WTC11 (cell line): ENCODE measurements around the gene SLC25A22. TPM values are rescaled to one million over a fixed set of nuclear protein-coding genes. Genes with fewer than 3 reads are reported as not detected.

Source experiments
- ATAC-seq: fragments of 200-7000 bp; cut with Tn5 transposase; 2 replicates; pipeline ENCODE4 v1.10.0; 2021; ENCODE audit warnings: mild to moderate bottlenecking, moderate library complexity
- CTCF ChIA-PET: fragments of 300-600 bp; sonication (Branson Sonifier 250); formaldehyde crosslinking; loops from one replicate; lab custom pipeline; 2021; ENCODE audit warnings: antibody characterized with exemption; lab: Charles Lee
- POLR2A ChIA-PET: fragments of 350-600 bp; sonication (Branson Sonifier 250); formaldehyde crosslinking; loops from one replicate; lab custom pipeline; 2021; ENCODE audit warnings: antibody characterized with exemption; lab: Charles Lee
- DNase-seq: peaks from one replicate; pipeline ENCODE4 v3.0.0; 2021; ENCODE audit warnings: low spot score
- H3K27ac Mint-ChIP-seq: 2 replicates; pipeline ENCODE4 v1.8.0; 2021; ENCODE audit warnings: mixed read lengths
- H3K27me3 Mint-ChIP-seq: 2 replicates; pipeline ENCODE4 v1.8.0; 2021; ENCODE audit warnings: low read depth, mild to moderate bottlenecking, moderate library complexity, mixed read lengths
- H3K36me3 Mint-ChIP-seq: 2 replicates; pipeline ENCODE4 v1.8.0; 2021; ENCODE audit warnings: mixed read lengths
- H3K4me1 Mint-ChIP-seq: 2 replicates; pipeline ENCODE4 v1.8.0; 2022; ENCODE audit warnings: mixed read lengths
- H3K4me3 Mint-ChIP-seq: 2 replicates; pipeline ENCODE4 v1.8.0; 2021; ENCODE audit warnings: mild to moderate bottlenecking, moderate library complexity, mixed read lengths
- H3K9me3 Mint-ChIP-seq: 2 replicates; pipeline ENCODE4 v1.8.0; 2021; ENCODE audit warnings: mixed read lengths
- ETV6 ChIP-seq: sonication (generic); formaldehyde crosslinking; IDR thresholded peaks from 2 replicates; pipeline ENCODE4 v1.8.1; 2022; ENCODE audit warnings: mild to moderate bottlenecking, missing genetic modification reagents
- FOXK1 ChIP-seq: sonication (generic); formaldehyde crosslinking; IDR thresholded peaks from 2 replicates; pipeline ENCODE4 v1.8.0; 2022; ENCODE audit warnings: mild to moderate bottlenecking, moderate library complexity, missing genetic modification reagents
- MYBL2 ChIP-seq: sonication (generic); formaldehyde crosslinking; IDR thresholded peaks from 2 replicates; pipeline ENCODE4 v1.8.1; 2023; ENCODE audit warnings: mild to moderate bottlenecking, moderate library complexity, missing genetic modification reagents
- NFATC4 ChIP-seq: fragments of 250-450 bp; sonication (Bioruptor Pico); IDR thresholded peaks from 2 replicates; pipeline ENCODE4 v1.9.0; 2021; ENCODE audit warnings: mild to moderate bottlenecking
- NFE2L1 ChIP-seq: sonication (generic); formaldehyde crosslinking; IDR thresholded peaks from 2 replicates; pipeline ENCODE4 v1.8.1; 2023; ENCODE audit warnings: missing genetic modification reagents
- PRRX2 ChIP-seq: fragments of 250-450 bp; sonication (Bioruptor Pico); IDR thresholded peaks from 2 replicates; pipeline ENCODE4 v1.8.0; 2021; ENCODE audit warnings: mild to moderate bottlenecking
- RELA ChIP-seq: sonication (generic); formaldehyde crosslinking; IDR thresholded peaks from 2 replicates; pipeline ENCODE4 v1.8.1; 2022; ENCODE audit warnings: missing genetic modification reagents, mild to moderate bottlenecking, borderline replicate concordance
- SMAD3 ChIP-seq: sonication (generic); formaldehyde crosslinking; IDR thresholded peaks from 2 replicates; pipeline ENCODE4 v1.8.0; 2022; ENCODE audit warnings: missing genetic modification reagents, mild to moderate bottlenecking, borderline replicate concordance
- ZNF232 ChIP-seq: sonication (generic); formaldehyde crosslinking; IDR thresholded peaks from 2 replicates; pipeline ENCODE4 v1.8.0; 2022; ENCODE audit warnings: mild to moderate bottlenecking, missing genetic modification reagents
- ZNF423 ChIP-seq: fragments of 250-450 bp; sonication (Bioruptor Pico); IDR thresholded peaks from 2 replicates; pipeline ENCODE4 v2.1.2; 2022; ENCODE audit warnings: mild to moderate bottlenecking, moderate library complexity
- total RNA-seq: library from RNA; stranded (reverse); gene quantifications from 3 replicates; pipeline ENCODE4 v1.2.3, GENCODE V29; 2021
- TF ChIP-seq, protein P1 (sequence below): sonication (generic); formaldehyde crosslinking; IDR thresholded peaks from 2 replicates; pipeline ENCODE4 v1.8.0; 2022; ENCODE audit warnings: mild to moderate bottlenecking, missing genetic modification reagents
- TF ChIP-seq, protein P2 (sequence below): sonication (generic); formaldehyde crosslinking; IDR thresholded peaks from 2 replicates; pipeline ENCODE4 v1.8.1; 2022; ENCODE audit warnings: mild to moderate bottlenecking, moderate library complexity, missing genetic modification reagents
- TF ChIP-seq, protein P3 (sequence below): sonication (generic); formaldehyde crosslinking; IDR thresholded peaks from 2 replicates; pipeline ENCODE4 v1.8.1; 2023; ENCODE audit warnings: mild to moderate bottlenecking, moderate library complexity, missing genetic modification reagents
- TF ChIP-seq, protein P4 (sequence below): sonication (generic); formaldehyde crosslinking; conservative IDR thresholded peaks from 2 replicates; pipeline ENCODE4 v1.8.1; 2022; ENCODE audit warnings: mild to moderate bottlenecking, missing genetic modification reagents
- TF ChIP-seq, protein P5 (sequence below): sonication (generic); formaldehyde crosslinking; IDR thresholded peaks from 2 replicates; pipeline ENCODE4 v1.8.0; 2023; ENCODE audit warnings: missing genetic modification reagents, mild to moderate bottlenecking, borderline replicate concordance
- TF ChIP-seq, protein P6 (sequence below): sonication (generic); formaldehyde crosslinking; IDR thresholded peaks from 2 replicates; pipeline ENCODE4 v1.8.1; 2022; ENCODE audit warnings: low read depth, mild to moderate bottlenecking, moderate library complexity, missing genetic modification reagents, borderline replicate concordance
- TF ChIP-seq, protein P7 (sequence below): sonication (generic); formaldehyde crosslinking; IDR thresholded peaks from 2 replicates; pipeline ENCODE4 v1.8.1; 2023; ENCODE audit warnings: mild to moderate bottlenecking, missing genetic modification reagents
- TF ChIP-seq, protein P8 (sequence below): fragments of 250-450 bp; sonication (Bioruptor Pico); IDR thresholded peaks from 2 replicates; pipeline ENCODE4 v2.1.2; 2022; ENCODE audit warnings: mild to moderate bottlenecking, moderate library complexity

The SLC25A22 gene
- total RNA-seq, 1 experiment from 2014 or later, result 44.8 TPM

DNA sequence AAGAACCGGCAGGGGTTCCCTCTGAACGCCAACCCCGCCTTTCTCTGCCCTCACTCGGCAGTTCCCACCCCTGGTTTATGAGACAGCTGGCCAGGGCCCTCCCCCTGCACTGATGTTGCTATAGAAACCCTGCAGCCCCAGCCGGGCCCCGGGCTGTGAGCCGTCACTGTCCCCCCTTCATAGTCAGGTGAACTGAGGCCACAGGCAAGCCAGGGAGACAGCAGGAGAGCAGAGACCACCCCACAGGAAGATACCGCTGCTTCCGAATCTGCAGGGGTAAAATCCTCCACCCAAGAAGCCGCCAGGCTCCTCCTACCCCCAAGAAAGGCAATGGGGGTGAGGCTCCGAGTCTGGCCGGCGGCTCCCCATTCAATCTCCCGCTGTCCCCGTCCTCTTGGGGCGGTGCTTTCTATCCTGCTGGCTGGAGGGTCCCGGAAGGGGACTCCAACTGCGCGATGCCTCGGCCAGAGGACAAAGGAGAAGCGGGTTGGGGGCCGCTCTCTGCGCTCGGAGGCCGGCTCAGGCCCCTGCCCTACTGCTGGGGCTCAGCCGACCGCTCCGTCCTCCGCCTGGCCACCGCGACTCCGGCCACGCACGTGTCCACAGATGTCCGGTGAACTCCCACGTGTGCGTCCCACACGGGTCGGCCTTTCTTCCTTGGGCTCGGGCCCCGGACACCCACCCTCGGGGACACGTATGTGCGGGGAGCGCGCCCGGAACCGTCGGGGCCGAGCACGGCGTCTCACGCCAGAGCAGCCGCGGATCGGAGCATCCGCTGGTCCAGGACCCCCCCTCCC is 587 bp downstream of the SLC25A22 start:
- ATAC-seq, result peak; percentile 32
- no peaks in the 10 kb centered on the region for H3K27me3 Mint-ChIP-seq
- no peaks in the 10 kb centered on the region for H3K9me3 Mint-ChIP-seq
- peaks cover 13% of the 10 kb centered on the region for H3K4me1 Mint-ChIP-seq
- H3K36me3 Mint-ChIP-seq, result no peaks in the 10 kb centered on the region
- POLR2A ChIA-PET, result interaction anchor here (1.3 to 1.7 kb wide), 3 partner anchors 12 to 21 kb away, joined by 3 to 8 read pairs (median 4); partner anchors contain the start of genes GATD1 and RPLP2
- peak overlapping the region; percentile 76 for H3K4me3 Mint-ChIP-seq
- H3K27ac Mint-ChIP-seq, result no peak overlapping the region
- TF ChIP-seq ETV6 (0 out of 2 replicates have a peak, but pooled peaks have one; percentile 12), NFE2L1 (CRISPR knock-in tag) (no peak), FOXK1 (CRISPR knock-in tag) (peak; percentile 44; the same call in 1 of the 2 replicates), ZNF232 (CRISPR knock-in tag) (no peak), ZNF423 (peak; percentile 60; the same call in 1 of the 2 replicates), MYBL2 (CRISPR knock-in tag) (0 out of 2 replicates have a peak, but pooled peaks have one; percentile 83), NFATC4 (no peak), RELA (0 out of 2 replicates have a peak, but pooled peaks have one; percentile 20), SMAD3 (0 out of 2 replicates have a peak, but pooled peaks have one; percentile 33)
- TF ChIP-seq, protein P1, sequence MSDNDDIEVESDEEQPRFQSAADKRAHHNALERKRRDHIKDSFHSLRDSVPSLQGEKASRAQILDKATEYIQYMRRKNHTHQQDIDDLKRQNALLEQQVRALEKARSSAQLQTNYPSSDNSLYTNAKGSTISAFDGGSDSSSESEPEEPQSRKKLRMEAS (CRISPR knock-in tag), result peak; percentile 59; the same call in 1 of the 2 replicates
- TF ChIP-seq, protein P2, sequence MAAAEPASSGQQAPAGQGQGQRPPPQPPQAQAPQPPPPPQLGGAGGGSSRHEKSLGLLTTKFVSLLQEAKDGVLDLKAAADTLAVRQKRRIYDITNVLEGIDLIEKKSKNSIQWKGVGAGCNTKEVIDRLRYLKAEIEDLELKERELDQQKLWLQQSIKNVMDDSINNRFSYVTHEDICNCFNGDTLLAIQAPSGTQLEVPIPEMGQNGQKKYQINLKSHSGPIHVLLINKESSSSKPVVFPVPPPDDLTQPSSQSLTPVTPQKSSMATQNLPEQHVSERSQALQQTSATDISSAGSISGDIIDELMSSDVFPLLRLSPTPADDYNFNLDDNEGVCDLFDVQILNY (CRISPR knock-in tag), result 0 out of 2 replicates have a peak, but pooled peaks have one; percentile 21
- TF ChIP-seq, protein P3, sequence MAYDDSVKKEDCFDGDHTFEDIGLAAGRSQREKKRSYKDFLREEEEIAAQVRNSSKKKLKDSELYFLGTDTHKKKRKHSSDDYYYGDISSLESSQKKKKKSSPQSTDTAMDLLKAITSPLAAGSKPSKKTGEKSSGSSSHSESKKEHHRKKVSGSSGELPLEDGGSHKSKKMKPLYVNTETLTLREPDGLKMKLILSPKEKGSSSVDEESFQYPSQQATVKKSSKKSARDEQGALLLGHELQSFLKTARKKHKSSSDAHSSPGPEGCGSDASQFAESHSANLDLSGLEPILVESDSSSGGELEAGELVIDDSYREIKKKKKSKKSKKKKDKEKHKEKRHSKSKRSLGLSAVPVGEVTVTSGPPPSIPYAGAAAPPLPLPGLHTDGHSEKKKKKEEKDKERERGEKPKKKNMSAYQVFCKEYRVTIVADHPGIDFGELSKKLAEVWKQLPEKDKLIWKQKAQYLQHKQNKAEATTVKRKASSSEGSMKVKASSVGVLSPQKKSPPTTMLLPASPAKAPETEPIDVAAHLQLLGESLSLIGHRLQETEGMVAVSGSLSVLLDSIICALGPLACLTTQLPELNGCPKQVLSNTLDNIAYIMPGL (CRISPR knock-in tag), result no peak
- TF ChIP-seq, protein P4, sequence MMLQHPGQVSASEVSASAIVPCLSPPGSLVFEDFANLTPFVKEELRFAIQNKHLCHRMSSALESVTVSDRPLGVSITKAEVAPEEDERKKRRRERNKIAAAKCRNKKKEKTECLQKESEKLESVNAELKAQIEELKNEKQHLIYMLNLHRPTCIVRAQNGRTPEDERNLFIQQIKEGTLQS (CRISPR knock-in tag), result no peak
- TF ChIP-seq, protein P5, sequence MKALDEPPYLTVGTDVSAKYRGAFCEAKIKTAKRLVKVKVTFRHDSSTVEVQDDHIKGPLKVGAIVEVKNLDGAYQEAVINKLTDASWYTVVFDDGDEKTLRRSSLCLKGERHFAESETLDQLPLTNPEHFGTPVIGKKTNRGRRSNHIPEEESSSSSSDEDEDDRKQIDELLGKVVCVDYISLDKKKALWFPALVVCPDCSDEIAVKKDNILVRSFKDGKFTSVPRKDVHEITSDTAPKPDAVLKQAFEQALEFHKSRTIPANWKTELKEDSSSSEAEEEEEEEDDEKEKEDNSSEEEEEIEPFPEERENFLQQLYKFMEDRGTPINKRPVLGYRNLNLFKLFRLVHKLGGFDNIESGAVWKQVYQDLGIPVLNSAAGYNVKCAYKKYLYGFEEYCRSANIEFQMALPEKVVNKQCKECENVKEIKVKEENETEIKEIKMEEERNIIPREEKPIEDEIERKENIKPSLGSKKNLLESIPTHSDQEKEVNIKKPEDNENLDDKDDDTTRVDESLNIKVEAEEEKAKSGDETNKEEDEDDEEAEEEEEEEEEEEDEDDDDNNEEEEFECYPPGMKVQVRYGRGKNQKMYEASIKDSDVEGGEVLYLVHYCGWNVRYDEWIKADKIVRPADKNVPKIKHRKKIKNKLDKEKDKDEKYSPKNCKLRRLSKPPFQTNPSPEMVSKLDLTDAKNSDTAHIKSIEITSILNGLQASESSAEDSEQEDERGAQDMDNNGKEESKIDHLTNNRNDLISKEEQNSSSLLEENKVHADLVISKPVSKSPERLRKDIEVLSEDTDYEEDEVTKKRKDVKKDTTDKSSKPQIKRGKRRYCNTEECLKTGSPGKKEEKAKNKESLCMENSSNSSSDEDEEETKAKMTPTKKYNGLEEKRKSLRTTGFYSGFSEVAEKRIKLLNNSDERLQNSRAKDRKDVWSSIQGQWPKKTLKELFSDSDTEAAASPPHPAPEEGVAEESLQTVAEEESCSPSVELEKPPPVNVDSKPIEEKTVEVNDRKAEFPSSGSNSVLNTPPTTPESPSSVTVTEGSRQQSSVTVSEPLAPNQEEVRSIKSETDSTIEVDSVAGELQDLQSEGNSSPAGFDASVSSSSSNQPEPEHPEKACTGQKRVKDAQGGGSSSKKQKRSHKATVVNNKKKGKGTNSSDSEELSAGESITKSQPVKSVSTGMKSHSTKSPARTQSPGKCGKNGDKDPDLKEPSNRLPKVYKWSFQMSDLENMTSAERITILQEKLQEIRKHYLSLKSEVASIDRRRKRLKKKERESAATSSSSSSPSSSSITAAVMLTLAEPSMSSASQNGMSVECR (CRISPR knock-in tag), result 0 out of 2 replicates have a peak, but pooled peaks have one; percentile 7
- TF ChIP-seq, all 79 proteins: peak for 9
- DNase-seq, result peak; percentile 72
- CTCF ChIA-PET, result interaction anchor here (1.1 to 2.1 kb wide), 2 partner anchors 13 to 71 kb away, joined by 3 to 13 read pairs; no protein-coding TSS in a partner anchor

DNA sequence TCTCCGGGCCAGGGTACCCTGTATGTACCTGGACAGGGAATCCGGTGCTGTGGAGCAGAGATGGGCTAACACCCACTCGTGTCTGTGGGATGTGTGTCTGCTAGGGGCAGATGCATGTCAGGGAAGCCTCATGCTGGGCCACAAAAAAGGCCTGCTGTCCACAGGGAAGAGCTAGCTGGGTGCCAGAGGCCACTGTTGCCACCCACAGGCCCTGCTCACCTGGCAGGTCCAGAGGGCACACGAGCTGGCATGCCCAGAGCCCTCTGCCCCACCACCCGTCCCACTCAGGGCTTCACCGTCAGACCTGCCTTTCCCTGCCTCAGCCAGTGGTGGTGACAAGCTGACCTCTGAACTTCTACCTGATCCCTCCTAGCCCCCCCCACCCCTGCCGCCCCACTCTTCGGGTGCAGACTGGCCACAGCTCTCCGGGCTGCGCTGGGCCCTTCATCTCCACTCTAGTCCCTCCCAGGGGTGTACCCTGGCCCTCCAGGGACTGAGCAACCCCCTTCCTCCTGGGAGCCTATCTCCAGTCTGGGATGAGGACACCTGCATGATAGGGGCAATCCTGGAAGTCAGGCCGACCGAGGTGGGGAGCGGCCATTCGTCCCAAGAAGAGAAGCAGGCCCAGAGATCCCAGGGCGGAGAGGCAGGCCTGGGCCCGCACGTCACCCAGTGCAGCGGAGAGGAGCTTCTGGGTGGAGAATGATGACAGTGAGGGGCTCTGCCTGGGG is 1.4 kb downstream of the SLC25A22 start:
- no peaks in the 10 kb centered on the region for H3K9me3 Mint-ChIP-seq
- H3K27me3 Mint-ChIP-seq, result no peaks in the 10 kb centered on the region
- H3K4me1 Mint-ChIP-seq, result peaks cover 13% of the 10 kb centered on the region
- ChIA-PET CTCF (interaction anchor here (1.1 to 2.1 kb wide), 2 partner anchors 13 to 70 kb away, joined by 3 to 13 read pairs; no protein-coding TSS in a partner anchor), POLR2A (interaction anchor here (1.3 to 1.7 kb wide), 3 partner anchors 13 to 20 kb away, joined by 3 to 8 read pairs (median 4); partner anchors contain the start of genes GATD1 and RPLP2)
- no peaks in the 10 kb centered on the region for H3K36me3 Mint-ChIP-seq
- ATAC-seq (no peak), DNase-seq (no peak)
- TF ChIP-seq, protein P6, sequence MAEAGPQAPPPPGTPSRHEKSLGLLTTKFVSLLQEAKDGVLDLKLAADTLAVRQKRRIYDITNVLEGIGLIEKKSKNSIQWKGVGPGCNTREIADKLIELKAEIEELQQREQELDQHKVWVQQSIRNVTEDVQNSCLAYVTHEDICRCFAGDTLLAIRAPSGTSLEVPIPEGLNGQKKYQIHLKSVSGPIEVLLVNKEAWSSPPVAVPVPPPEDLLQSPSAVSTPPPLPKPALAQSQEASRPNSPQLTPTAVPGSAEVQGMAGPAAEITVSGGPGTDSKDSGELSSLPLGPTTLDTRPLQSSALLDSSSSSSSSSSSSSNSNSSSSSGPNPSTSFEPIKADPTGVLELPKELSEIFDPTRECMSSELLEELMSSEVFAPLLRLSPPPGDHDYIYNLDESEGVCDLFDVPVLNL (CRISPR knock-in tag), result no peak
- TF ChIP-seq, protein P7, sequence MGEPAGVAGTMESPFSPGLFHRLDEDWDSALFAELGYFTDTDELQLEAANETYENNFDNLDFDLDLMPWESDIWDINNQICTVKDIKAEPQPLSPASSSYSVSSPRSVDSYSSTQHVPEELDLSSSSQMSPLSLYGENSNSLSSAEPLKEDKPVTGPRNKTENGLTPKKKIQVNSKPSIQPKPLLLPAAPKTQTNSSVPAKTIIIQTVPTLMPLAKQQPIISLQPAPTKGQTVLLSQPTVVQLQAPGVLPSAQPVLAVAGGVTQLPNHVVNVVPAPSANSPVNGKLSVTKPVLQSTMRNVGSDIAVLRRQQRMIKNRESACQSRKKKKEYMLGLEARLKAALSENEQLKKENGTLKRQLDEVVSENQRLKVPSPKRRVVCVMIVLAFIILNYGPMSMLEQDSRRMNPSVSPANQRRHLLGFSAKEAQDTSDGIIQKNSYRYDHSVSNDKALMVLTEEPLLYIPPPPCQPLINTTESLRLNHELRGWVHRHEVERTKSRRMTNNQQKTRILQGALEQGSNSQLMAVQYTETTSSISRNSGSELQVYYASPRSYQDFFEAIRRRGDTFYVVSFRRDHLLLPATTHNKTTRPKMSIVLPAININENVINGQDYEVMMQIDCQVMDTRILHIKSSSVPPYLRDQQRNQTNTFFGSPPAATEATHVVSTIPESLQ (CRISPR knock-in tag), result no peak
- TF ChIP-seq PRRX2 (CRISPR knock-in tag), result no peak
- TF ChIP-seq, protein P8, sequence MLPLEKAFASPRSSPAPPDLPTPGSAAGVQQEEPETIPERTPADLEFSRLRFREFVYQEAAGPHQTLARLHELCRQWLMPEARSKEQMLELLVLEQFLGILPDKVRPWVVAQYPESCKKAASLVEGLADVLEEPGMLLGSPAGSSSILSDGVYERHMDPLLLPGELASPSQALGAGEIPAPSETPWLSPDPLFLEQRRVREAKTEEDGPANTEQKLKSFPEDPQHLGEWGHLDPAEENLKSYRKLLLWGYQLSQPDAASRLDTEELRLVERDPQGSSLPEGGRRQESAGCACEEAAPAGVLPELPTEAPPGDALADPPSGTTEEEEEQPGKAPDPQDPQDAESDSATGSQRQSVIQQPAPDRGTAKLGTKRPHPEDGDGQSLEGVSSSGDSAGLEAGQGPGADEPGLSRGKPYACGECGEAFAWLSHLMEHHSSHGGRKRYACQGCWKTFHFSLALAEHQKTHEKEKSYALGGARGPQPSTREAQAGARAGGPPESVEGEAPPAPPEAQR (CRISPR knock-in tag), result no peak
- 0 out of 2 replicates have a peak overlapping the region, but pooled peaks have one; percentile 45 for H3K27ac Mint-ChIP-seq
- H3K4me3 Mint-ChIP-seq, result peak overlapping the region; percentile 76
